Transverse colon (tissue), 4 donors: ENCODE measurements around the gene NPLOC4.

ENCODE experiments used
- CTCF ChIP-seq, 5 experiments: fragments of 200-600 bp in 3 of 5; fragments of 450-650 bp in 2 of 5; sonication (generic) in 3 of 5; IDR thresholded peaks; 1 replicate in 2 of 5; 2 replicates in 3 of 5; pipeline ENCODE4 v1.5.1; 2016 to 2017; ENCODE audit warnings: antibody characterized with exemption in 5 of 5, inconsistent platforms in 3 of 5, mild to moderate bottlenecking in 2 of 5, moderate library complexity in 1 of 5
- POLR2A ChIP-seq: fragments of 450-650 bp; IDR thresholded peaks from one replicate; pipeline ENCODE4 v1.6.1; 2016; ENCODE audit warnings: antibody characterized with exemption, mild to moderate bottlenecking, moderate library complexity
- POLR2AphosphoS5 ChIP-seq, 3 donors: sonication (generic); formaldehyde crosslinking; IDR thresholded peaks; one replicate each; pipeline ENCODE4 v1.6.1; 2016; ENCODE audit warnings: antibody characterized with exemption in 3 of 3

GRCh38 chr17:81665205-81666091, 28.5 kb upstream of the NPLOC4 start:
- TF ChIP-seq POLR2AphosphoS5 (IDR thresholded peaks at IDR 0.05) = no peak
- TF ChIP-seq CTCF (IDR thresholded peaks at IDR 0.05) = no peak
- TF ChIP-seq POLR2A = no peak
